OCI-M2 (cell line): ENCODE measurements around the gene KHK.

Experiments
- DNase-seq: peaks from one replicate; lab custom pipeline; 2025; ENCODE audit not compliant: unreplicated experiment; lab: John Stamatoyannopoulos, UW

KHK gene

DNA sequence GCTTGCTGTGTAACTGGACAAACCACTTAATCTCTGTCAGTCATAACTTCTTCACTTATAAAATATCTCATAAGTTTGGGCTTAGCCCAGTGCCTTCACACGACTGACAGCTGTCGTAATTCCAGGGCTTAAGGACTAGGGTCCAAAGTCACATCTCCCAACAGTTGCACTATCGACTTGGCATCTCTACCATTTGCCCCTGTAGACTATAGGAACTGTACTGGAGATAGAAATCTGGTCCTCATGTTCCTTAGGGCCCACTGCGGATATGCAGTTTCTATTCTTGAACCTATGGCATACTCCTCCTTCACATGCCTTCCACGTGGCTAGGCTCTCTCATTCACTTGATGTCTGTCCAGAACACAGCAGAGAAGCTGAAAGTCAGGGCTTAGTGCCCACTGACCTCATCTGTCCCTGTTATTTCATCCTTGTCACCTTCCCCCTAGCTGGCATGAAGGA, 39.7 kb downstream of the KHK start:
- DNase-seq: no peak

DNA sequence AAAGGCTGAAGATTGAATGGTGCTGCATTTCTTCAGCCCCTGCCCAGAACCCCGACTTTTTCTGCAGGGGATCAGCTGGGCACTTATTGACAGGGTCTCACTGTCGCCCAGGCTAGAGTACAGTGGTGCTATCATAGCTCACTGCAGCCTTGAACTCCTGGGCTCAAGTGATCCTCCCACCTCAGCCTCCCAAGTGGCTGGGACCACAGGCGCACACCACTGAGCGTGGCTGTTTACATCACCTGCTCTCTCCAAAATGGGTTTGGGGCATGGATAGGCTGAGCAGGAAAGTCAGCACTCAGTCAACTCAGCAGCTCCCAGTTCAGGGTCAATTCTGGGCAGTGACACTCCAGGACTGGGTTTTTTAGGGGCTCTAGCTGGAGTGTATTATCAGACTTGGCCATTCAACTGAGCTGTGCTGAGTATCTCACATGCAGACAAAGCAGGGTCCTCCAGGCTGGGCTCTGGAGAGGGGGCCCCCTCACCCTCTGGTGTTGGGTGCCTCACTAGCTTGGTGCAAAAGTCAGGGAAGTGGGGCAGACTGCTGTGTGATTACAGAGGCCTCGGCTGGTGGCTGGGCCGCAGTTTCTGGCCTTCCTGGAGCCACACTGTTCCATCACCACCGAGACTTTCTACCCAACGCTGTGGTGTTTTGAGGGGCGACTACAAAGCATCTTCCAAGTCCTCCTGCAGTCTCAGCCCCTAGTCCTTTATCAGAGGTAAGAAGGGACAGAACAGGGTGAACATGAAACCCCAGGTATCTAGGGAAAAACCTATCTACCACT, 41.5 kb downstream of the KHK start:
- DNase-seq: no peak

DNA sequence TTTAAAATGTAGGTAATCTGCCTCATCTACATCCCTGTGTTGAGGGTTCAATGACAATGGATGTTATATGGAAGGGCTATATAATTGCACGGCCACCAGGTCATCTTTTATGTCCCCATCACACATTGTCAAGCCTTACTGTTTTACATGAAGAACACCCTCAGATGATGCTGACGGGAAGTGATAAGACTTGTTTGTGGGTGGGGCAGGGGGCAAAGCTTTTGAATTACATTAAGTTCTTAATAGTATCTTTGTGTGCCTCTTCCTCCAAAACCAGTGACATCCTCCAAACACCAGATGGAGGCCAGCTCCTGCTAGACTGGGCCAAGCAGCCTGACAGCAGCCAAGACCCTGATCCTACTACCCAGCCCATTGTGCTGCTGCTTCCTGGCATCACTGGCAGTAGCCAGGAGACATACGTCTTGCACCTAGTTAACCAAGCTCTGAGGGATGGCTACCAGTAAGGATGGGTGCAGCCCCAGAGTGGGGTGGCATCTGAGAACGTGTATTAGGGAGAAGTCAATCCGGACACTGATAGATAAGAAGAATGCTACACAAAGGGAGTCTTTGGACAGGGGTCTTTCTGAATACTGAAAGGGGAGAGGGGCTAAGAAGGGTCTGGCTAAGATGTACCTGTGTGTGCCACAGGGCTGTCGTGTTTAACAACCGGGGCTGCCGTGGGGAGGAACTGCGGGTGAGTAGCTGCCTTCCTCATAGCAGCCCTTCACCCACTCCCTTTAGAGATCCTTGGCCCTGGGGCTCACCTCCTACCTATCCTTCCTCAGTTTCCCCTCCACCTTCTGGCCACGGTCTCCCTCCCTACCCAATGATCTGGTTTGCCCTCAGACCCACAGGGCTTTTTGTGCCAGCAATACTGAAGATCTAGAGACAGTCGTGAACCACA, 42.3 kb downstream of the KHK start:
- no peak for DNase-seq

DNA sequence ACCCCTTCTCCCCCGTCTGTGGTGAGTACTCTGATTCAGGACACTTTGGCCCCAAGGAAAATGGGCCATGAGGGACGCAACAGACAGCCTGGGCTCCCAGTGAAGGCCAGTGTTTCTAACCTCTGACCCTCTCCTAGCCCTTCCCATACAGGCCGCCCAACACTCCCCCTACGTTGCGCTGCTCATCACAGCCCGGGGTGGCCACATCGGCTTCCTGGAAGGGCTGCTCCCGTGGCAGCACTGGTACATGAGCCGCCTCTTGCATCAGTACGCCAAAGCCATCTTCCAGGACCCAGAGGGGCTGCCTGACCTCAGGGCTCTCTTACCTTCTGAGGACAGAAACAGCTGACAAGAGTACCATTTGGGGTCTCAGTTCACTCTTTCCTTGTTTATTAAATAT, 43.8 kb downstream of the KHK start:
- DNase-seq: no peak

DNA sequence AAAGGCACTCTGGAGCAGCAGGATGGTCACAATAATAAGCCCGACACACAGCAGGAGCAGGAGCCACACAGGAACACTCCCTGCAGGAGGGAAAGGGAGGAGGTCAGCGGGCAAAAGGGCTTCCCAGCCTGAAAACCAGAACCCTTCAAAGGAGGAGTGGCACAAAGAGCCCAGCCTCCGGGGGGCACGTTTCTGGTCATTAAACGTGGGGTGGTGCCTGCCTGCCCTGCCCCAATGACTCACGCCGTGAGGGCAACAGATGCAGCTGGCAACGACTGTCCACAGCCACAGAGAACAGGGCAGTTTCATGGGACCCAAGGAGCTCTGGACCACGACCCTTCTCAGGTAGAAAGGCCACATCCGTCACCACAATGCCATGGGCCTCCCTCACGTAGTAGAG, 44.9 kb downstream of the KHK start:
- DNase-seq: no peak

DNA sequence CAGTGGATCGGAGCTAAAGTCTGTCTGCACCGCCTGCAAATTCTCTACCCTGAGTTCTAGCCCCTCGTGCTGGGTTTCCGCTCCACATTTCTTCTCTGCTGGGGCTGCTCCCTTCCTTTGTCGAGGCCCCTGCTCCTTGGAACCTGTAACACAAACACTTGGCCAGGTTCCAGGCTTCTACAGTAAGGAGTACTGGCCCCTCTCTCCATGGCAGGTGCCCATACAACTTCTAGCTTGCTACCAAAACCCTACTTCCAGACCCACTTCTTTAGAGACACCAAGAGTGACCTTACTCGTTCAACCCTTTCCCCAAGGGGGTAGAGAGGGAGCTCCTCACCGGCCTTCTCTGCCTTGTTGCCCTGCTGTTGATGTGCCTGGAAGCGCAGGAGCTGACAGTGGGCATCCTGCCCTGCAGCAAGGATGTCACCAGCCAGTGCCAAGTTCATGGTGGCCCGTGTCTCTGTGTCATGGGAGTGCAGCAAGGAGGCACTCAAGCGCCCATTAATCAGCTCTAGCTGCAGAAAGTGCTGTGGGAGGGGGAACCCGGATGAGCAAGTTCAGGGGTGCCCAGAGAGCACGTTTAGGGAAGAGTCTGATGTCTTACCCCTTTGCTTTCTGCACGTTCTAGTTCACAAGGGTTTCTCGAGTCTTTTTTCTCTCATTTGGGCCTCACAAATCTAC, 46.8 kb downstream of the KHK start:
- no peak for DNase-seq

DNA sequence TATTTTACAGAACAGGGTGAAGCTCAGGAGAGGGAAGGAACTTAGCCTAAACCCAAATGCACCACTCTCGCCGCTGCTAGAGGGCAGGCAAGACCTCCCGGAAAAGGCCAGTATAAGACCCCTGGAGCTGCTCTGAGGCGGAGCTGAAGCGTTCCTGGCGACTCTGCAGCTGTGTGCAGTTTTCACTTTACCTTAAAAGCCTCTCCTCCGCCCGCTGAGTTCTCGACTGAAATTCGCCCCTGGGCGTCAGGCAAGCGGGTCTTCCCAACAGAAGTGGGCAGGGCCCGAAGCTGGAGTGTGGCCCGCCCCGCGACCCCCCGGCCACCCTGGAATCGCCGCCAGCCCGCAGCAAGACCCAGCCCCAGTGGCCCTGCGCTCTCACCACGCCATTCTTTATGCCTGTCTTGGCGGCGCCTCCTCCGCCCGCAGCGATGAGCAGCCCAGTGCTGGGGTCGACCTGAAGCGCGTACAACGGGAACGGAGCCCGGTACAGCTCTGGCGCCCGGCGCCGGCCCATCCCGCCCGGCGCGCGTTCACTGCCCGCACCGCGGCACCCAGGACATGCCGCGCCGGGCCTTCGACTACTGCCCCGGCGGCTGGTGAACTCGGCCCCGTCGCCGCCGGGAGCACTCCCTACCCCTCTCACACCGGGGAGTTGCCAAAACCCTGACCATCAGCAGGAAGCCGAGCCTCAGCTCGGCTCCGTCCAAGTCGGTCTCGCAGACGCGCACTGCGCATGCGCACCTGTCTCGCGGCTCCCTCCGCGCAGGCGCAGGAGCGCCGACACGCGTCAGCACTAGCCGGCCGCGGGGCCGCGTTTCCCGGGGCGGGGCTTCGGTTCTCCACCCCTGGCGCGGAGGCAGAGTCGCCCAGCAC, 47.6 kb downstream of the KHK start, which contains the start of gene PREB:
Gene PREB (minus strand): TSS at position 732 of the 876 bp plus-strand sequence. CDS start 215 bp downstream, at position 517.
- peak; percentile 57 for DNase-seq

DNA sequence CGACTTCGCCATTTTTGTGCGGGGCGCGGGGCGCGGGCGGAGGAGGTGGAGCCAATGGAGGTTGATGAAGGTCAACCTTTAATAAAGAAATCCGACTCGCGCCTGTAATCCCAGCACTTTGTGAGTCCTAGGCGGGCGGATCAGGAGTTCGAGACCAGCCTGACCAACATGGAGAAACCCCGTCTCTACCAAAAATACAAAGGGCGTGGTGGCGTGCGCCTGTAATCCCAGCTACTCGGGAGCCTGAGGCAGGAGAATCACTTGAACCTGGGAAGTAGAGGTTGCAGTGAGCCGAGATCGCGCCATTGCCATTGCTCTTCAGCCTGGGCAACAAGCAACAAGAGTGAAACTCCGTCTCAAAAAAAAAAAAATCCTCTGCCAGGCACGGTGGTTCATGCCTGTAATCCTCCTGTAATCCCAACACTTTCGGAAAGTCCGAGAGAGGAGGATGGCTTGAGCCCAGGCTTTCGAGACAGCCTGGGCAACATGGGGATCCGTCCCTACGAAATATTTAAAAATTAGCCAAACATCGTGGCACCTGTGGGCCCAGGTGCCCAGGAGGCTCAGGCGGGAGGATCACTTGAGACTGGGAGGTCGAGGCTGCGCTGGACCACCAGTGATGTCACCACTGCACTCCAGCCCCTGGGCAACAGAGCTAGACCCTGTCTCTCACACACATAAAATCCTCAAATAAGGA, 48.4 kb downstream of the KHK start:
- DNase-seq: no peak

DNA sequence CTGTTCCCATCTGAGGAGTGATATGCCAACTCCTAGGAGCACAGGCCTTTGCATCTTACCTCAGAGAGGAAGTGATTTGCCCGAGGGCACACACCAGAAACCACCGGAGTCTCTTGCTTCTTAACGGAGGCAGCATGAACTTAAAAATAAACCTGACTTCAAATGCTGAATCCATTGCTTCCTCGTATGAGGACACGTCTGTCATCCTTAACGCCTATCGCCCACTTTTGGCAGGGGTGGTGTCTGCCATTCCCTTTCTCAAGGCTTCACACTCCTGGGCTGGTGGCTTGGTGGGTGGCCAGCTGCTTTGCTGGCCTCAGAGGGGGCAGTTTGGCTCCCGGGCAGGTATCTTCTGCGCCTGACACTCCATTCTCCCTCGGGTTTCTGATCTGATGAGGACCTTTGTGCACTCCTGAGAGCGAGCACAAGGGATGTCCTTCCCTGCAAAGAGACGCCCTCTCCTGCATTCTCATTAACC, 48.9 kb downstream of the KHK start:
- no peak for DNase-seq

DNA sequence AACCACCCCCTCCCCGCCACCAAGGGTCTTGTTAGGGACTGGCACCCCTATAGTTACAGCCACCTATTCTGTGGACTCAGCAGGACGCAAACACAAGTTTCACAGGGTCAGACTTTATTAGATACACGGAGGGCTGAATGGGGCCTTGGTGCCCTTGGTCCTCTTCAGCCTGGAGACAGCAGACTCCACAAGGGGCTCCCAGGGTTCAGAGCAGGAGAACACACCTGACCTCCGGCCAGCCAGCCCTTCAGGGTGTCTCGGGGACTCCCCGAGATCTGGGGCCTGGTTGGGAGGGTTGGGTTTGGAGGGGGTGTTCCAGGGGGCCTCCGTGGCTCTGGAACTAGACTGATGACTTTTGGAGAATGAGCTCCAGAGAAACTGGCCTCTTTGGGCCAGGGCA, 50.2 kb downstream of the KHK start:
- DNase-seq: no peak

DNA sequence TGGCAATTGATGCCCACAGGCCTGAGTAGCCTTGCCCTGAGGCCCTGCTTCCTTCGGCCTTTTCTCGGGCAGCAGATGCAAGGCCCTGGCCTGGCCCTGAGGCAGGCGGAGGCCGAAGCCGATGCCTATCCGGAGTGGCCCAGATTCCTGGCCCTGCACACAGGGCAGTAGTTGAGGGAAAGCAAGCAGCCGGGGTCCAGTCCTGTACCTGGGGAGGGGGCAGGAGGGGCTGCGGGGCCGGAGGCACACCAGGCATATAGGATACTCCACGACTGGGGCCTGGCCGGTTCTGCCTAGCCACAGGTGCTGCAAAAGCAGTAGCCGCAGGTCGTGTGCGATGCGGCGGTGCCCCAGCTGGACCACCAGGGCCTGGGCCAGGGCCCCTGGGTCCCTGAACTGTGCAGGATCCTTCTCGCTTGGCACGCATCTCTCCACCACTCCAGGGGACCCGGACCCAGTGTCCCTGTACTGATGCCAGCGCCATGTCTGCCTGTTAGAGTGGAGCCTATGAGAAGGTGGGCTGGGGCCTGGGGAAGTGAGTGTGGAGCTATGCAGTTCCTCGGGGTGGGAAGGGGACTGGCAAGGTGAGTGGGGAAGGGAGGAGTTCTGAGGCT, 50.9 kb downstream of the KHK start:
- no peak for DNase-seq

DNA sequence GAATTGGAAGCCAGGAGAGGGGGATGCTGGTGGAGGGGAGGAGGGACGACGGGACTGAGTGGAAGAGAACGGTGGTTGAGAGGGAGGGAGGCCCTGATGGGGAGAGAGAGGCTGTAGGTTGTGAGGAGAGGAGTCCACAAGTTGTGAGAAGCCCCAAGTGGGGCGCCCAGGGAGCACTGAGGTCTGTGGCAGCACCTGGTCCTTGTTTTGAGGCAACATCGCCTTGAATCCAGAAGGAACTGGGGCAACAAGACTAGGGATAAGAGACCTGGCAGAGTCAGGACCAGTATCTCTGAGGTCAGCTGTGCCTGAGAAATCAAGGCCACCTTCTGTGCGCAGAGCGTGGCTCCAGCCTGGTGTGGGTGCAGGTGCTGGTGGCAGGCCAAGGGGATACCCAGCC, 51.5 kb downstream of the KHK start:
- no peak for DNase-seq

DNA sequence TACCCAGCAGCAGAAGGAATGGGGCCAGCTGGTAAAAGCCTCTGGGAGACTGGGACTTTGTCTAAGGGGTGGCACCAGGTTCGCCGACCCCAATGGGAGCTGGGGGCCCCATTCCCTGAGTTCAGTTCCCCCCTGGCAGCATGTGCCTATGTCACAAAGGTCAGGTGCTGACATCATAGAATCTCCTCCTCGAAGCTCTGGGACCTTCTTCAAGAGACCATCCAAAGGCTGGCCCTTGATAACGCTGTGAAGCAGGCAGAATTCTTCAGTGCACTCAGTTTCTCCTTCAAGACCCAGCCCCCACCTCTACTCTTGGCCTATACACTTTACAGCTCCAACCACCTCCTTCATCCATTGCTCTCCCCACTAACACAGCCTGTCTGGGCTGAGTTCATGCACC, 52.7 kb downstream of the KHK start, which contains the start of gene PRR30:
Gene PRR30 (minus strand): TSS at position 101 of the 400 bp plus-strand sequence. CDS start 1,081 bp downstream, outside the sequence.
- DNase-seq: no peak

DNA sequence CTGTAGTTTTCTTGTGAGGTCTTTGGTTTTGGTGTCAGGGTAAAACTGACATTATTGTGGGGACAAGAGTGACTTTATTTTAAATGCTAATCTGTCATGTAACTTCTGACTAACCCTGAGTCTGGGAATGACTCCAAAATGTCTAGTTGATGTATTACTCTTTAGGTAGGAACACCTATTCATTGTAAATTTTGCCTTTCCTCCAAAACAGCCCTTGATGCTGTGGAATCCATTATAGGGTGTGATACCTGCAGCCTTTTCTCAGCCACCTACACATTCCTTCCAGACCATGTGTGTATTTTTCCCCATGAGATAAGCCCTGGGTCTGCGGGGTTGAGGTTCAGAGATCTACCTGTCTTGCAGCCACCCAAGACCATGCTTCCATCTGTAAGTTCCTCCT, 56.7 kb downstream of the KHK start:
- no peak for DNase-seq

DNA sequence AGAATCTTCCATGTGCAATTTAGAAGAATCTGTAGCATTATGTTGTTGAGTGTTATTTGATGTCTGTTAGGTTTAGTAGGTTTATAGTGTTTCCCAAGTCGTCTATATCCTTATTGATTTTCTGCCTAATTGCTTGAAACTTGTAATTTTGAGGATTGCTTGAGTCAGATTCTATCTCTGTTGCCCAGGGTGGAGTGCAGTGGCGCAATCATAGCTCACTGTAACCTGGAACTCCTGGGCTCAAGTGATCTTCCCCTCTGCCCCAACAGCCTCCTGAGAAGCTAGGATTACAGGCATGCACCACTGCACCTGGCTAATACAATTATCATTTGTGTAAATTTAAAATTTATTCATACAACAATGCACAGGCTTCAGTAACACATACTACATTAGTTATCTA, 59.1 kb downstream of the KHK start:
- no peak for DNase-seq

DNA sequence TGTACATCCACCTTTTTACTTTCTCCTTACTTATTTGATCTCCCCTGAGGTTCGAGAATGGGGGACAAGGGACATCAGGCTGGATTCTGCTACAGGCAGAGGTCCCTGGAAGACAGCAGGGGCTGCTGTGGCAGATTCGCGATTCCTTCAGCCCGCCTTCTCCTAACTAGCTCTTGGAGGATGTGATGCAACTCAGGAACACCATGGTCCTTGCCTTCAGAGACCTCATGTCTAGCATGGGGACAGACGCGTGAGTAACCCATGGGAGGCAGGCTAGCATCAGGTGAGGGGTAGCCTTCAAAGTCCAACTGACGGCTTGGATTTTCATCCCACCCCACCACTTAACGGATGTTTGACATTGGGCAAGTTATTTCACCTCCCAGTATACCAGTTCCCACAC, 61.4 kb downstream of the KHK start:
- no peak for DNase-seq

DNA sequence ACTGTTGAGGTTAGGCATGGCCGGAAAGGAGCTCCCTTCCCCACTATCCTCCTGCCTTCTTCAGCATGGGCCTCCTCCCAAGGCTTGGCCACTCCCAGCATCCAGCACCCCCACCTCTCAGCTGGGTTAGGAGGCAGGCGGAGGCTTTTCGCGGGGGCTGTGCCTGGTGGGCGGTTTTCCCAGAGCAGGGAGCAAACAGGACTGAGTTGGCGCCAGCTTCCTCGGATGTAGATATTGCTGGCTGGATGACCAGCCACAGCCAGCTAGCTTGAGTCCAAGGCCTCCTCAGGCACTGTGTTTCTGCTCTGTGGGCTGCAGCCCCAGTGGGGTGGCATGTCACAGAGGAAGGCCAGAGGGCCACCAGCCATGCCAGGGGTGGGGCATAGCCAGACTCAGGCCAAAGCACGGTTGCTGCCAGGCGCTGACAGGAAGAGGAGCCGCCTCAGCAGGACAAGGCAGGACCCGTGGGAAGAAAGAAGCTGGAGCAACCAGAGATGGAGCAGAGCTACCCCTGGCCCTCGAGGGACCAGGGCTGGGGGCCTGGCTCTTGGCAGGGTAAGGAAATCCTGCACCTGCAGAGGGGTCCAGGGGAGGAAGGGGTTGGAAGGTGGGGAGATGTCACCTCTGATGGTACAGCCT, 62.3 kb downstream of the KHK start, which contains the start of gene TCF23:
Gene TCF23 (plus strand): TSS at position 204 of the 639 bp plus-strand sequence. CDS start 130 bp downstream, at position 334.
- no peak for DNase-seq

DNA sequence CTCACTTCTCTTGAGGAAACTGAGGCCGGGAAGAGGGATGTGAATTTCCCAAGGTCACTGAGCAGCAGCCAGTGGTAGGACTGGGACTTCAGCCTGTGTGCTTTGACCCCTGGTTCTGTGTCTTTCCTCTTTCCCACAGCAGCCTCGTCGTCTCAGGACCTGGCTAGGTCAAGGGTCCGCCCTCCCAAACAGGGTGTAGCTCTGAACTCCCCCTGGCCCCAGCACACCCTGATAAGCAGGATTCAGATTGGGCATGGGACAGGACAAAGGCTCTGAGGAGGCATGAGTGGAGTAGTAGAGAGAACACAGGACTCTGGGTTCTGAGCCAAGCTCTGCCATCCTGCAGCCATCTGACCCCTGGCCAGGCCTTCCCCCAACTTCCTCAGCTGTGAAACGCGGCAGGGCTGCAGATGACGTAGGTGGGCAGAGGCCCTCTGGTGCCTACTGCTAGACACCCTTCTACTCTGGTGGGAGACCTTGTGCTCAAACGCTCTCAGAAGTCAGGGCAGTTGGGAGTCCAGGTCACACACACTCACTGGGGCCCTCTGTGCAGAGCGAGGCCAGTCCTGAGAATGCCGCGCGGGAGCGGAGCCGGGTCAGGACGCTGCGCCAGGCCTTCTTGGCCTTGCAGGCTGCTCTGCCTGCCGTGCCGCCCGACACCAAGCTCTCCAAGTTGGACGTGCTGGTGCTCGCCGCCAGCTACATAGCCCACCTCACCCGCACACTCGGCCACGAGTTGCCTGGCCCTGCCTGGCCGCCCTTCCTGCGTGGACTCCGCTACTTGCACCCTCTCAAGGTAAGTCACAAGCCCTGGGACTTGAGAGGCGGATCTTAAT, 63.2 kb downstream of the KHK start:
- no peak for DNase-seq
